ENCODE results near the gene VRK3.

- no peak for TF ChIP-seq CTCF (conservative IDR thresholded peaks at IDR 0.05; ENCODE audit: low read depth, low read length)
- TF ChIP-seq EZH2 (IDR thresholded peaks at IDR 0.05; ENCODE audit: borderline replicate concordance, low read depth, low read length, poor library complexity, severe bottlenecking): no peak
Measured at GRCh38 chr19:49999371-50000010, 25.7 kb downstream of the VRK3 start.

Measured in A673 (cell line).